HG02642 (cell line): ENCODE measurements around the gene ADH7.
"Not testable (repeated sequence)": the region's sequence is repeated elsewhere in the genome, so short reads cannot be mapped to it uniquely, and the experiment has no call there.

ENCODE experiments used
- ATAC-seq: cut with Tn5 transposase; IDR thresholded peaks from one replicate; pipeline ENCODE4 v1.9.1; 2021; ENCODE audit warnings: mild to moderate bottlenecking; ENCODE audit not compliant: unreplicated experiment, poor library complexity

The ADH7 gene

GRCh38 chr4:99417125-99417524, 18.0 kb downstream of the ADH7 start:
- ATAC-seq = no peak

- not testable (repeated sequence) for ATAC-seq
Observed at GRCh38 chr4:99415762-99416161, 19.4 kb downstream of the ADH7 start.

GRCh38 chr4:99414902-99415301, 20.2 kb downstream of the ADH7 start:
- not testable (repeated sequence) for ATAC-seq

- ATAC-seq = no peak
Observed at GRCh38 chr4:99414401-99414800, 20.7 kb downstream of the ADH7 start.

- no peak for ATAC-seq
Observed at GRCh38 chr4:99413140-99413539, 22.0 kb downstream of the ADH7 start.

GRCh38 chr4:99411041-99411440, 24.1 kb downstream of the ADH7 start:
- no peak for ATAC-seq

- no peak for ATAC-seq
Observed at GRCh38 chr4:99410075-99410474, 25.1 kb downstream of the ADH7 start.

GRCh38 chr4:99408346-99408745, 26.8 kb downstream of the ADH7 start:
- ATAC-seq = no peak

- peak; percentile 15 for ATAC-seq
Observed at GRCh38 chr4:99405433-99406115, 29.6 kb downstream of the ADH7 start.

- ATAC-seq = peak; percentile 83
Observed at GRCh38 chr4:99404595-99405287, 30.4 kb downstream of the ADH7 start.

GRCh38 chr4:99403380-99404184, 31.6 kb downstream of the ADH7 start:
- ATAC-seq = peak; percentile 74

- ATAC-seq = no peak
Observed at GRCh38 chr4:99402765-99403164, 32.4 kb downstream of the ADH7 start.

- ATAC-seq = no peak
Observed at GRCh38 chr4:99400831-99401230, 34.3 kb downstream of the ADH7 start.

GRCh38 chr4:99399017-99399416, 36.1 kb downstream of the ADH7 start:
- no peak for ATAC-seq

GRCh38 chr4:99395595-99396364, 39.4 kb downstream of the ADH7 start:
- ATAC-seq = no peak

GRCh38 chr4:99394896-99395295, 40.2 kb downstream of the ADH7 start:
- no peak for ATAC-seq

GRCh38 chr4:99390055-99390454, 45.1 kb downstream of the ADH7 start:
- ATAC-seq = no peak

- ATAC-seq = no peak
Observed at GRCh38 chr4:99389606-99390005, 45.5 kb downstream of the ADH7 start.

GRCh38 chr4:99383833-99384392, 51.2 kb downstream of the ADH7 start:
- no peak for ATAC-seq

- no peak for ATAC-seq
Observed at GRCh38 chr4:99383399-99383798, 51.7 kb downstream of the ADH7 start.
